Panc1 (cell line): ENCODE results near the gene KLF15. TPM values are rescaled to one million over a fixed set of nuclear protein-coding genes. Genes with fewer than 3 reads are reported as not detected.

Experiments
- ATAC-seq: fragments of 200-7000 bp; cut with Tn5 transposase; 2 replicates; pipeline ENCODE4 v1.9.1; 2020; ENCODE audit warnings: mild to moderate bottlenecking, moderate library complexity
- BruUV-seq: library from RNA; stranded (reverse); fragments of 400-500 nt; replicated peaks from 2 replicates; lab custom pipeline; 2021; lab: Mats Ljungman, UMichigan
- CTCF ChIA-PET: fragments of 300-600 bp; sonication (Branson Sonifier 250); formaldehyde crosslinking; loops from one replicate; lab custom pipeline; 2022; ENCODE audit warnings: antibody characterized with exemption; lab: Charles Lee
- POLR2A ChIA-PET: fragments of 300-600 bp; sonication (Branson Sonifier 250); formaldehyde crosslinking; loops from one replicate; lab custom pipeline; 2022; ENCODE audit warnings: antibody characterized with exemption; lab: Charles Lee
- DNase-seq: peaks from one replicate; pipeline ENCODE4 v3.0.0-alpha.2; 2010; ENCODE audit warnings: low read depth, low spot score
- H3K27ac ChIP-seq: 2 replicates; pipeline ENCODE4 v1.5.1; 2011; ENCODE audit warnings: mild to moderate bottlenecking, low read length, inconsistent platforms
- H3K27me3 ChIP-seq: fragments of 200-500 bp; sonication (Bioruptor generic); 2 replicates; pipeline ENCODE4 v1.6.0; 2014; ENCODE audit warnings: low read length, inconsistent platforms; ENCODE audit not compliant: control insufficient read depth, insufficient read depth
- H3K36me3 ChIP-seq: fragments of 200-500 bp; sonication (Bioruptor generic); 2 replicates; pipeline ENCODE4 v1.5.1; 2014; ENCODE audit warnings: inconsistent platforms, mild to moderate bottlenecking, low read length, moderate library complexity; ENCODE audit not compliant: control insufficient read depth, insufficient read depth
- H3K4me1 ChIP-seq: 2 replicates; pipeline ENCODE4 v1.5.1; 2011; ENCODE audit warnings: inconsistent platforms, mild to moderate bottlenecking, low read length, moderate library complexity; ENCODE audit not compliant: control insufficient read depth, insufficient read depth
- H3K4me3 ChIP-seq, 2 experiments: 2 replicates each; pipeline ENCODE4 v1.5.1; 2011 to 2012; ENCODE audit warnings: low read depth in 2 of 2, low read length in 2 of 2, mild to moderate bottlenecking in 2 of 2, inconsistent platforms in 1 of 2, moderate library complexity in 1 of 2
- H3K9me3 ChIP-seq: fragments of 200-500 bp; sonication (Bioruptor generic); 2 replicates; pipeline ENCODE4 v1.5.1; 2014; ENCODE audit warnings: low read depth, mild to moderate bottlenecking, inconsistent platforms, low read length, moderate library complexity; ENCODE audit not compliant: control insufficient read depth, insufficient read depth
- POLR2AphosphoS5 ChIP-seq: IDR thresholded peaks from 2 replicates; pipeline ENCODE4 v1.6.1; 2012; ENCODE audit warnings: mild to moderate bottlenecking, low read depth, low read length, moderate library complexity
- SIN3A ChIP-seq: IDR thresholded peaks from 2 replicates; pipeline ENCODE4 v1.6.1; 2012; ENCODE audit warnings: low read depth, mild to moderate bottlenecking, low read length, moderate library complexity, borderline replicate concordance; ENCODE audit not compliant: insufficient read depth
- TCF7L2 ChIP-seq: IDR thresholded peaks from 2 replicates; pipeline ENCODE4 v1.6.1; 2011; ENCODE audit warnings: mild to moderate bottlenecking, low read depth, low read length, inconsistent platforms
- in situ Hi-C: cut with HindIII; loops from 2 replicates; pipeline ENCODE4 v1.10.0; 2016; ENCODE audit warnings: low sequenced_read_pairs, low pct_unique_long_range_greater_than_20kb
- intact Hi-C: fragments of 100-400 bp; cut with micrococcal nuclease; formaldehyde crosslinking; loops from one replicate; pipeline ENCODE4 v1.10.0; 2022; ENCODE audit not compliant: unreplicated experiment
- total RNA-seq: library from RNA; stranded (reverse); gene quantifications from one replicate; pipeline ENCODE4 v1.2.1, GENCODE V29; 2021; ENCODE audit not compliant: unreplicated experiment
- TF ChIP-seq, protein P1 (sequence below): fragments of 450-650 bp; IDR thresholded peaks from 2 replicates; pipeline ENCODE4 v1.5.1; 2017; ENCODE audit warnings: mild to moderate bottlenecking
- TF ChIP-seq, protein P2 (sequence below), 2 experiments: IDR thresholded peaks; 2 replicates each; pipeline ENCODE4 v1.6.1; 2011 to 2012; ENCODE audit warnings: low read depth in 2 of 2, control low read depth in 1 of 2, low read length in 1 of 2, mild to moderate bottlenecking in 1 of 2, moderate library complexity in 1 of 2; ENCODE audit not compliant: insufficient read depth in 1 of 2

Gene KLF15
- total RNA-seq, 1 experiment from 2014 or later = 0.10 TPM

DNA sequence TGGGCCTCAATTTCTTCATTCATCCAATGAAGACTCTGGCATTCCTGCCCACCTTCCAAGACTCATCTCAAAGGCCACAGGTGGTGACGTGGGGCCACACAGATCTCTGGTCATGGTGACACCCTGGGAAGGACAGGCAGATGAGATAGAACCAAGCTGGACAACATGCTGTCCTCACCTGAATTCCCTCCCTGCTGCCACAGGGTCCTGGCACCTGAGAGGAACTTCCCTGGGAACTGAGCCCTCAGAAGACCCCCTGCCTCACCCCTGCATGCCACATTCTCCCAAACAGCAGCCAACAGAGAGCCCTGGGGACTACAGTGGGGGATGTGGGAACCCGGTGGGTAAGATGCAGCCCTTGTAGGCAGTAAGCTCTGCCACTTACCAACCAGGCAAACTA lies 10.7 kb downstream of the KLF15 start:
- Histone ChIP-seq H3K4me3 (no peak overlapping the region), H3K4me1 (no peaks in the 10 kb centered on the region), H3K27me3 (no peaks in the 10 kb centered on the region), H3K27ac (no peak overlapping the region), H3K9me3 (no peaks in the 10 kb centered on the region), H3K36me3 (no peaks in the 10 kb centered on the region)
- DNase-seq (no peak), ATAC-seq (no peak)
- ChIA-PET POLR2A (no interaction called here), CTCF (no interaction called here)
- intact Hi-C loops (no loop called here), in situ Hi-C loops (no loop called here)
- no TSS peak for BruUV-seq
- TF ChIP-seq TCF7L2 (no peak), SIN3A (no peak), POLR2AphosphoS5 (no peak)
- TF ChIP-seq, protein P1, sequence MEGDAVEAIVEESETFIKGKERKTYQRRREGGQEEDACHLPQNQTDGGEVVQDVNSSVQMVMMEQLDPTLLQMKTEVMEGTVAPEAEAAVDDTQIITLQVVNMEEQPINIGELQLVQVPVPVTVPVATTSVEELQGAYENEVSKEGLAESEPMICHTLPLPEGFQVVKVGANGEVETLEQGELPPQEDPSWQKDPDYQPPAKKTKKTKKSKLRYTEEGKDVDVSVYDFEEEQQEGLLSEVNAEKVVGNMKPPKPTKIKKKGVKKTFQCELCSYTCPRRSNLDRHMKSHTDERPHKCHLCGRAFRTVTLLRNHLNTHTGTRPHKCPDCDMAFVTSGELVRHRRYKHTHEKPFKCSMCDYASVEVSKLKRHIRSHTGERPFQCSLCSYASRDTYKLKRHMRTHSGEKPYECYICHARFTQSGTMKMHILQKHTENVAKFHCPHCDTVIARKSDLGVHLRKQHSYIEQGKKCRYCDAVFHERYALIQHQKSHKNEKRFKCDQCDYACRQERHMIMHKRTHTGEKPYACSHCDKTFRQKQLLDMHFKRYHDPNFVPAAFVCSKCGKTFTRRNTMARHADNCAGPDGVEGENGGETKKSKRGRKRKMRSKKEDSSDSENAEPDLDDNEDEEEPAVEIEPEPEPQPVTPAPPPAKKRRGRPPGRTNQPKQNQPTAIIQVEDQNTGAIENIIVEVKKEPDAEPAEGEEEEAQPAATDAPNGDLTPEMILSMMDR = no peak

DNA sequence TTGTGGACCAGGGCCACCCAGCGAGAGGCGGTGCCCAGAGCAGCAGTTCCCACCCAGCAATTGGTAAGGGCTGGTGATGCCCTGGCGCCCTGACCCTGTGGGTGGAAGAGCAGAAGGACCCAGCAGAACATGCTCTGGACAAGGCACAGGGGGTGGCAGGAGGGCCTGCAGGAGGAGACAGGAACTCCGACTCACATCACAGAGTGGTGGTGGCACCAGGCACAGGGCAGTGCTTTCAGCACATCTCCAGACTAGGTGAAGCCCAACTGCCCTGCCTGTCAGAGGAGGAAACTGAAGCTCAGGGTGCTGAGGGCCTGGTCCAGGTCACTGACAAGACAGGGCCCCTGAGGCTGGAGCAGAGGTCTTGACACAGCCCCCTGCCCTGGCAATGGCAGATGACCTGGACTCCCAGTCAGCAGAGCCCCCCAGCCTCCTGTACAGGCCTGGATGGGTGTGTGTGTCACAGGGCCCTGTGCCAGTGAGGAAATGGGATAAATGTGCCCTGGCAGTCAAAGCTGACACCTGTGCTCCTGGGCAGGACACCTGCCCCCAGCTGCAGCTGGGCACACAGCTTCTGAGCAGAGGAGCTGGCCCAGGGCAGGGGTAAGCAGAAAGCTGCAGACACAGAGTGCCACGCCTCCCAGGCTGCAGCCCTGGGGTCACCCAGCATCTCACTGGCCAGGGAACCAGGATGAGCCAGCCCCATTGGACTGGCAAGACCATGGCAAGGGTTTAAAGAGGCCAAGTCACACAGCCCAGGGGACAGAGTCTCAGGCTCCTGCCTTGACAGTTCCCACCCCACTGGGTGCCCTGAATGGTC lies 11.4 kb downstream of the KLF15 start:
- Histone ChIP-seq H3K36me3 (no peaks in the 10 kb centered on the region), H3K27ac (no peak overlapping the region), H3K27me3 (no peaks in the 10 kb centered on the region), H3K4me1 (no peaks in the 10 kb centered on the region), H3K9me3 (no peaks in the 10 kb centered on the region), H3K4me3 (no peak overlapping the region)
- no peak for ATAC-seq
- in situ Hi-C loops = no loop called here
- ChIA-PET CTCF (interaction anchor here (0.6 kb wide), 1 partner anchor 61 kb away, joined by 6 read pairs; no protein-coding TSS in a partner anchor), POLR2A (no interaction called here)
- no TSS peak for BruUV-seq
- intact Hi-C loops = no loop called here
- no peak for DNase-seq
- no peak for TF ChIP-seq POLR2AphosphoS5

DNA sequence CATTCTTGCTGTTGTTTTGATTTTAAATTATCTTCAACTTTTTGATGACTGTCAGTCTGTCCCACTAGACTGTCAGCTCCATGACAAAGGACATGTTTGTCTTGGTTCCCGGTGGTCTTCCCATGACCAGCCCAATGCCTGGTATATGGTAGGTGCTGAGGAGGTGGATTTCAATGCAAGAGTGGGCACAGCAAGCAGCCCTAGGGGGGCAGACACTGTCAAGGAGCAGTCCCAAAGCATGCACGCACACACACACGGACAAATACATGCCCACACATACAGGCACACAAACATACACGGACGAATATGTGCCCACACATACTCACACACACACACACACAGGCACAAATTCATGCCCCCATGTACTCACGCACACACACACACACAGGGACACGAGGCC lies 12.0 kb downstream of the KLF15 start:
- in situ Hi-C loops = no loop called here
- DNase-seq (no peak), ATAC-seq (no peak)
- Histone ChIP-seq H3K27ac (no peak overlapping the region), H3K27me3 (no peaks in the 10 kb centered on the region; the same call in 1 of the 2 replicates), H3K4me1 (no peaks in the 10 kb centered on the region), H3K4me3 (no peak overlapping the region), H3K9me3 (no peaks in the 10 kb centered on the region), H3K36me3 (no peaks in the 10 kb centered on the region)
- ChIA-PET POLR2A (no interaction called here), CTCF (no interaction called here)
- no TSS peak for BruUV-seq
- TF ChIP-seq, protein P2, sequence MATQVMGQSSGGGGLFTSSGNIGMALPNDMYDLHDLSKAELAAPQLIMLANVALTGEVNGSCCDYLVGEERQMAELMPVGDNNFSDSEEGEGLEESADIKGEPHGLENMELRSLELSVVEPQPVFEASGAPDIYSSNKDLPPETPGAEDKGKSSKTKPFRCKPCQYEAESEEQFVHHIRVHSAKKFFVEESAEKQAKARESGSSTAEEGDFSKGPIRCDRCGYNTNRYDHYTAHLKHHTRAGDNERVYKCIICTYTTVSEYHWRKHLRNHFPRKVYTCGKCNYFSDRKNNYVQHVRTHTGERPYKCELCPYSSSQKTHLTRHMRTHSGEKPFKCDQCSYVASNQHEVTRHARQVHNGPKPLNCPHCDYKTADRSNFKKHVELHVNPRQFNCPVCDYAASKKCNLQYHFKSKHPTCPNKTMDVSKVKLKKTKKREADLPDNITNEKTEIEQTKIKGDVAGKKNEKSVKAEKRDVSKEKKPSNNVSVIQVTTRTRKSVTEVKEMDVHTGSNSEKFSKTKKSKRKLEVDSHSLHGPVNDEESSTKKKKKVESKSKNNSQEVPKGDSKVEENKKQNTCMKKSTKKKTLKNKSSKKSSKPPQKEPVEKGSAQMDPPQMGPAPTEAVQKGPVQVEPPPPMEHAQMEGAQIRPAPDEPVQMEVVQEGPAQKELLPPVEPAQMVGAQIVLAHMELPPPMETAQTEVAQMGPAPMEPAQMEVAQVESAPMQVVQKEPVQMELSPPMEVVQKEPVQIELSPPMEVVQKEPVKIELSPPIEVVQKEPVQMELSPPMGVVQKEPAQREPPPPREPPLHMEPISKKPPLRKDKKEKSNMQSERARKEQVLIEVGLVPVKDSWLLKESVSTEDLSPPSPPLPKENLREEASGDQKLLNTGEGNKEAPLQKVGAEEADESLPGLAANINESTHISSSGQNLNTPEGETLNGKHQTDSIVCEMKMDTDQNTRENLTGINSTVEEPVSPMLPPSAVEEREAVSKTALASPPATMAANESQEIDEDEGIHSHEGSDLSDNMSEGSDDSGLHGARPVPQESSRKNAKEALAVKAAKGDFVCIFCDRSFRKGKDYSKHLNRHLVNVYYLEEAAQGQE (IDR thresholded peaks at IDR 0.05; ENCODE audit: insufficient read depth in 1 of 2, low read depth in 2 of 2, low read length in 1 of 2) = no peak
- TF ChIP-seq SIN3A (no peak), POLR2AphosphoS5 (no peak), TCF7L2 (no peak)
- TF ChIP-seq, protein P1 = no peak
- intact Hi-C loops = no loop called here
